Endothelial cell of umbilical vein (primary cell): Measurements from ENCODE around the gene HASPIN. TPM values are rescaled to one million over a fixed set of nuclear protein-coding genes. Genes with fewer than 3 reads are reported as not detected.

Experiments used
- BruUV-seq: library from RNA; stranded (reverse); fragments of 400-500 nt; replicated peaks from 2 replicates; lab custom pipeline; 2021; lab: Mats Ljungman, UMichigan
- CTCF ChIA-PET: fragments of 300-600, 350-600 bp; sonication (Branson Sonifier 250); formaldehyde crosslinking; loops from one replicate; lab custom pipeline; 2021; ENCODE audit warnings: antibody characterized with exemption, inconsistent platforms; lab: Charles Lee
- POLR2A ChIA-PET: fragments of 300-600, 350-600 bp; sonication (Branson Sonifier 250); formaldehyde crosslinking; loops from one replicate; lab custom pipeline; 2021; ENCODE audit warnings: antibody characterized with exemption, inconsistent platforms; lab: Charles Lee
- DNase-seq: peaks from one replicate; pipeline ENCODE4 v3.0.0-alpha.2; 2011; ENCODE audit warnings: low read depth, low spot score
- FAIRE-seq: peaks from 2 replicates; lab custom pipeline; 2011; peaks lifted over from hg19 to GRCh38; lab: Jason Lieb, UNC
- H2AFZ ChIP-seq: 2 replicates; pipeline ENCODE4 v1.6.0; 2012; ENCODE audit warnings: low read depth, low read length, control low read depth, inconsistent platforms
- H3K27ac ChIP-seq: 2 replicates; pipeline ENCODE4 v1.5.1; 2011; ENCODE audit warnings: low read depth, mild to moderate bottlenecking, control low read depth, low read length, moderate library complexity; ENCODE audit not compliant: insufficient read depth
- H3K27me3 ChIP-seq, 2 experiments: 2 replicates each; pipeline versions ENCODE4 v1.6.0 to v1.6.1; 2011; ENCODE audit warnings: low read length in 2 of 2, mixed read lengths in 1 of 2; ENCODE audit not compliant: control insufficient read depth in 2 of 2, insufficient read depth in 2 of 2
- H3K36me3 ChIP-seq, 2 experiments: 2 replicates in 1 of 2; 3 replicates in 1 of 2; pipeline ENCODE4 v1.5.1; 2011; ENCODE audit warnings: low read length in 2 of 2, mild to moderate bottlenecking in 1 of 2, moderate library complexity in 1 of 2; ENCODE audit not compliant: control insufficient read depth in 2 of 2, insufficient read depth in 2 of 2; ENCODE audit errors: extremely low read depth in 1 of 2
- H3K4me1 ChIP-seq: 3 replicates; pipeline ENCODE4 v1.5.1; 2011; ENCODE audit warnings: mild to moderate bottlenecking, low read length; ENCODE audit not compliant: control insufficient read depth, insufficient read depth; ENCODE audit errors: extremely low read depth
- H3K4me2 ChIP-seq: 2 replicates; pipeline ENCODE4 v1.6.1; 2011; ENCODE audit warnings: low read length, control low read depth, mixed read lengths; ENCODE audit not compliant: insufficient read depth
- H3K4me3 ChIP-seq, 3 experiments: fragments of 200-600 bp in 1 of 3; sonication (generic), shearing (Covaris generic) in 1 of 3; replicated peaks in 1 of 3; 2 replicates each; pipeline ENCODE4 v1.5.1; 2011 to 2016; ENCODE audit warnings: control low read depth in 3 of 3, low read length in 3 of 3, mild to moderate bottlenecking in 2 of 3, inconsistent platforms in 1 of 3, low read depth in 1 of 3, moderate library complexity in 1 of 3; ENCODE audit not compliant: insufficient read depth in 1 of 3
- H3K79me2 ChIP-seq: 2 replicates; pipeline ENCODE4 v1.6.0; 2012; ENCODE audit warnings: low read length, inconsistent platforms; ENCODE audit not compliant: control insufficient read depth, insufficient read depth
- H3K9ac ChIP-seq: replicated peaks from 2 replicates; pipeline ENCODE3; 2011; ENCODE audit warnings: low read length, control low read depth; ENCODE audit not compliant: insufficient read depth; ENCODE audit errors: extremely low read depth
- H3K9me1 ChIP-seq: replicated peaks from 3 replicates; pipeline ENCODE4 v1.6.0; 2011; ENCODE audit warnings: mild to moderate bottlenecking, low read length; ENCODE audit not compliant: control insufficient read depth, insufficient read depth; ENCODE audit errors: extremely low read depth
- H3K9me3 ChIP-seq: replicated peaks from 2 replicates; pipeline ENCODE4 v1.5.1; 2012; ENCODE audit warnings: low read length, inconsistent platforms; ENCODE audit not compliant: control insufficient read depth, insufficient read depth
- H4K20me1 ChIP-seq: replicated peaks from 2 replicates; pipeline ENCODE3; 2011; ENCODE audit warnings: mild to moderate bottlenecking, low read length; ENCODE audit not compliant: control insufficient read depth, insufficient read depth; ENCODE audit errors: extremely low read depth
- EZH2 ChIP-seq: IDR thresholded peaks from 2 replicates; pipeline ENCODE4 v1.6.1; 2012; ENCODE audit warnings: borderline replicate concordance, low read depth, mild to moderate bottlenecking, moderate library complexity, low read length, inconsistent platforms; ENCODE audit not compliant: severe bottlenecking
- FOS ChIP-seq: IDR thresholded peaks from 2 replicates; pipeline ENCODE4 v1.6.1; 2011; ENCODE audit warnings: mild to moderate bottlenecking, low read length, moderate library complexity, borderline replicate concordance; ENCODE audit not compliant: insufficient read depth
- GATA2 ChIP-seq: IDR thresholded peaks from 2 replicates; pipeline ENCODE4 v1.7.0; 2011; ENCODE audit warnings: low read depth, mild to moderate bottlenecking, moderate library complexity, mixed read lengths, low read length; ENCODE audit not compliant: insufficient read length, insufficient read depth
- JUN ChIP-seq: IDR thresholded peaks from 2 replicates; pipeline ENCODE4 v1.6.1; 2011; ENCODE audit warnings: borderline replicate concordance, low read depth; ENCODE audit not compliant: insufficient read length, insufficient read depth
- MAX ChIP-seq: IDR thresholded peaks from 2 replicates; pipeline ENCODE4 v1.6.1; 2011; ENCODE audit not compliant: insufficient read depth, insufficient read length
- MYC ChIP-seq: IDR thresholded peaks from one replicate; pipeline ENCODE4 v1.6.1; 2011; ENCODE audit warnings: mild to moderate bottlenecking, low read depth, low read length
- POLR2A ChIP-seq: IDR thresholded peaks from 2 replicates; pipeline ENCODE4 v1.6.1; 2012; ENCODE audit warnings: low read depth, mild to moderate bottlenecking, control low read depth, low read length
- POLR2AphosphoS5 ChIP-seq: IDR thresholded peaks from 2 replicates; pipeline ENCODE4 v1.6.1; 2012; ENCODE audit warnings: low read depth, mild to moderate bottlenecking, control low read depth, low read length, moderate library complexity; ENCODE audit not compliant: insufficient read depth
- dilution Hi-C: fragments of 300-500 bp; cut with MboI; formaldehyde crosslinking; loops from one replicate; pipeline ENCODE4 v1.15.0; 2019; ENCODE audit warnings: low sequenced_read_pairs; ENCODE audit not compliant: extremely low pct_ligation_motif_present
- intact Hi-C: fragments of 100-400 bp; cut with micrococcal nuclease; formaldehyde crosslinking; loops from one replicate; pipeline ENCODE4 v1.10.0; 2022
- polyA plus RNA-seq, 4 experiments: library from polyadenylated mRNA; depleted of rRNA in 3 of 4; stranded (reverse) in 3 of 4; unstranded in 1 of 4; fragments of >200 nt; gene quantifications; 2 replicates each; pipeline versions ENCODE4 v1.2.1 to v1.2.3, GENCODE V29; 2011 to 2012; ENCODE audit warnings: missing spikeins in 1 of 4
- total RNA-seq: library from RNA; stranded (reverse); gene quantifications from 2 replicates; pipeline ENCODE4 v1.2.3, GENCODE V29; 2021
- TF ChIP-seq, protein P1 (sequence below), 2 donors: IDR thresholded peaks; 1 replicate in 1 of 2; 2 replicates in 1 of 2; pipeline ENCODE4 v1.5.1; 2011; ENCODE audit warnings: low read length in 2 of 2, mild to moderate bottlenecking in 2 of 2, moderate library complexity in 2 of 2, control low read depth in 1 of 2, inconsistent platforms in 1 of 2, low read depth in 1 of 2; ENCODE audit not compliant: insufficient read depth in 1 of 2; ENCODE audit errors: extremely low read depth in 1 of 2

Gene HASPIN
- total and polyA plus RNA-seq, 2 donors (not counting 3 experiments of a cell fraction or from before 2014, with no cell fraction given), result 2.7 to 13.2 TPM

GRCh38 chr17:3685174-3685573 is 38.5 kb upstream of the HASPIN start:
- peaks cover 0 to 7% of the 10 kb centered on the region in 2 experiments for H3K27me3 ChIP-seq
- H3K9ac ChIP-seq, result no peak overlapping the region
- no peaks in the 10 kb centered on the region for H4K20me1 ChIP-seq
- H2AFZ ChIP-seq, result no peak overlapping the region
- no peaks in the 10 kb centered on the region for H3K79me2 ChIP-seq
- FAIRE-seq (no peak), DNase-seq (no peak)
- H3K4me2 ChIP-seq, result no peak overlapping the region
- no peaks in the 10 kb centered on the region for H3K36me3 ChIP-seq
- H3K4me3 ChIP-seq, result no peak overlapping the region
- no peaks in the 10 kb centered on the region for H3K9me3 ChIP-seq
- intact Hi-C loops, result no loop called here
- H3K4me1 ChIP-seq, result no peaks in the 10 kb centered on the region
- no peak overlapping the region for H3K27ac ChIP-seq
- H3K9me1 ChIP-seq, result no peaks in the 10 kb centered on the region
- TF ChIP-seq MYC (no peak), GATA2 (no peak), MAX (no peak), JUN (no peak), FOS (no peak), POLR2A (no peak), EZH2 (no peak), POLR2AphosphoS5 (no peak)
- TF ChIP-seq, protein P1, sequence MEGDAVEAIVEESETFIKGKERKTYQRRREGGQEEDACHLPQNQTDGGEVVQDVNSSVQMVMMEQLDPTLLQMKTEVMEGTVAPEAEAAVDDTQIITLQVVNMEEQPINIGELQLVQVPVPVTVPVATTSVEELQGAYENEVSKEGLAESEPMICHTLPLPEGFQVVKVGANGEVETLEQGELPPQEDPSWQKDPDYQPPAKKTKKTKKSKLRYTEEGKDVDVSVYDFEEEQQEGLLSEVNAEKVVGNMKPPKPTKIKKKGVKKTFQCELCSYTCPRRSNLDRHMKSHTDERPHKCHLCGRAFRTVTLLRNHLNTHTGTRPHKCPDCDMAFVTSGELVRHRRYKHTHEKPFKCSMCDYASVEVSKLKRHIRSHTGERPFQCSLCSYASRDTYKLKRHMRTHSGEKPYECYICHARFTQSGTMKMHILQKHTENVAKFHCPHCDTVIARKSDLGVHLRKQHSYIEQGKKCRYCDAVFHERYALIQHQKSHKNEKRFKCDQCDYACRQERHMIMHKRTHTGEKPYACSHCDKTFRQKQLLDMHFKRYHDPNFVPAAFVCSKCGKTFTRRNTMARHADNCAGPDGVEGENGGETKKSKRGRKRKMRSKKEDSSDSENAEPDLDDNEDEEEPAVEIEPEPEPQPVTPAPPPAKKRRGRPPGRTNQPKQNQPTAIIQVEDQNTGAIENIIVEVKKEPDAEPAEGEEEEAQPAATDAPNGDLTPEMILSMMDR (IDR thresholded peaks at IDR 0.05; ENCODE audit: extremely low read depth in 1 of 2, insufficient read depth in 1 of 2, low read depth in 1 of 2, low read length in 2 of 2), result no peak
- BruUV-seq, result no TSS peak
- POLR2A ChIA-PET, result no interaction called here
- dilution Hi-C loops, result no loop called here
- CTCF ChIA-PET, result no interaction called here
